Measurements from ENCODE around the gene ADAP1.

Gene ADAP1

GRCh38 chr7:996079-996872 is 41.8 kb upstream of the ADAP1 start:
- H3K4me3 ChIP-seq (ENCODE audit: low read depth, low read length), result no peak overlapping the region
- no peak for TF ChIP-seq CTCF (IDR thresholded peaks at IDR 0.05; ENCODE audit: insufficient read depth, low read depth, low read length, missing control alignments)
- no peak for DNase-seq (ENCODE audit: low read depth)

GRCh38 chr7:995571-995970 is 41.1 kb upstream of the ADAP1 start:
- no peak overlapping the region for H3K4me3 ChIP-seq (ENCODE audit: low read depth, low read length)
- no peak for DNase-seq (ENCODE audit: low read depth)
- TF ChIP-seq CTCF (IDR thresholded peaks at IDR 0.05; ENCODE audit: insufficient read depth, low read depth, low read length, missing control alignments), result no peak

- TF ChIP-seq CTCF (IDR thresholded peaks at IDR 0.05; ENCODE audit: insufficient read depth, low read depth, low read length, missing control alignments), result no peak
- no peak for DNase-seq (ENCODE audit: low read depth)
- H3K4me3 ChIP-seq (ENCODE audit: low read depth, low read length), result no peak overlapping the region
Observed at GRCh38 chr7:994592-995308, 40.3 kb upstream of the ADAP1 start.

- H3K4me3 ChIP-seq (ENCODE audit: low read depth, low read length), result no peak overlapping the region
- TF ChIP-seq CTCF (IDR thresholded peaks at IDR 0.05; ENCODE audit: insufficient read depth, low read depth, low read length, missing control alignments), result peak; percentile 100
- peak; percentile 98 for DNase-seq (ENCODE audit: low read depth)
Observed at GRCh38 chr7:992709-993607, 38.5 kb upstream of the ADAP1 start.

GRCh38 chr7:991729-992656 is 37.5 kb upstream of the ADAP1 start:
- H3K4me3 ChIP-seq (ENCODE audit: low read depth, low read length), result no peak overlapping the region
- no peak for TF ChIP-seq CTCF (IDR thresholded peaks at IDR 0.05; ENCODE audit: insufficient read depth, low read depth, low read length, missing control alignments)
- no peak for DNase-seq (ENCODE audit: low read depth)

Data from GM12865 (cell line).